ENCODE data around the gene SLC7A9. TPM values are rescaled to one million over a fixed set of nuclear protein-coding genes. Genes with fewer than 3 reads are reported as not detected.

The SLC7A9 gene
- total and polyA plus RNA-seq, 2 of the 13 experiments (the other 11 are each of a cell fraction or from before 2014, with no cell fraction given) = 4.7 to 8.3 TPM

GRCh38 chr19:32817569-32818476 is 51.7 kb downstream of the SLC7A9 start (continued):
- TF ChIP-seq MTERF4 (CRISPR knock-in tag; IDR thresholded peaks at IDR 0.05) (no peak), ZNF264 (CRISPR knock-in tag; IDR thresholded peaks at IDR 0.05) (no peak), LCORL (IDR thresholded peaks at IDR 0.05) (no peak), LCORL (CRISPR knock-in tag; IDR thresholded peaks at IDR 0.05) (peak; percentile 41; the same call in 1 of the 2 replicates), ZFX (CRISPR knock-in tag; IDR thresholded peaks at IDR 0.05; ENCODE audit: low read depth) (peak; percentile 41; the same call in 1 of the 2 replicates), REL (CRISPR knock-in tag; conservative IDR thresholded peaks at IDR 0.05) (no peak), ETV5 (CRISPR knock-in tag; IDR thresholded peaks at IDR 0.05; ENCODE audit: borderline replicate concordance) (peak; percentile 74; the same call in 1 of the 2 replicates), ZNF512B (CRISPR knock-in tag; IDR thresholded peaks at IDR 0.05; ENCODE audit: borderline replicate concordance) (peak; percentile 57; the same call in 1 of the 2 replicates), NFKB2 (CRISPR knock-in tag; IDR thresholded peaks at IDR 0.05; ENCODE audit: borderline replicate concordance) (no peak), SUZ12 (IDR thresholded peaks at IDR 0.05; ENCODE audit: low read depth, low read length) (no peak), ZZZ3 (CRISPR knock-in tag; IDR thresholded peaks at IDR 0.05; ENCODE audit: borderline replicate concordance) (no peak), ZNF879 (CRISPR knock-in tag; IDR thresholded peaks at IDR 0.05) (no peak), ZXDC (CRISPR knock-in tag; IDR thresholded peaks at IDR 0.05) (no peak), CEBPB (IDR thresholded peaks at IDR 0.05; ENCODE audit: borderline replicate concordance, low read depth, low read length) (peak; percentile 82; the same call in 1 of the 2 replicates), ZNF580 (CRISPR knock-in tag; IDR thresholded peaks at IDR 0.05; ENCODE audit: borderline replicate concordance, low read depth) (peak; percentile 42; the same call in 1 of the 2 replicates), ARID3A (IDR thresholded peaks at IDR 0.05; ENCODE audit: low read depth, low read length) (no peak), ESRRA (CRISPR knock-in tag; IDR thresholded peaks at IDR 0.05; ENCODE audit: low read depth) (peak; percentile 95), ZNF333 (CRISPR knock-in tag; IDR thresholded peaks at IDR 0.05; ENCODE audit: borderline replicate concordance) (no peak), ELF3 (CRISPR knock-in tag; IDR thresholded peaks at IDR 0.05) (0 out of 2 replicates have a peak, but pooled peaks have one; percentile 25), ZNF549 (CRISPR knock-in tag; IDR thresholded peaks at IDR 0.05) (no peak), HDAC1 (CRISPR knock-in tag; IDR thresholded peaks at IDR 0.05) (peak; percentile 54; the same call in 1 of the 2 replicates)
